Esophagus squamous epithelium (tissue), 5 donors: Measurements from ENCODE around the gene PXN. TPM values are rescaled to one million over a fixed set of nuclear protein-coding genes. Genes with fewer than 3 reads are reported as not detected.
"Not testable (repeated sequence)": the region's sequence is repeated elsewhere in the genome, so short reads cannot be mapped to it uniquely, and the experiment has no call there.

Source experiments
- DNase-seq: peaks from one replicate; lab custom pipeline; 2025; lab: John Stamatoyannopoulos, UW
- H3K27ac ChIP-seq, 4 donors: fragments of 200-600 bp; sonication (generic); one replicate each; pipeline ENCODE4 v1.5.1; 2016 to 2019; ENCODE audit warnings: mild to moderate bottlenecking in 1 of 4
- H3K27me3 ChIP-seq, 4 donors: fragments of 200-600 bp; sonication (generic); 1 replicate in 3 of 4; 2 replicates in 1 of 4; pipeline versions ENCODE4 v1.5.1 to v1.6.0; 2017 to 2021; ENCODE audit warnings: antibody characterized with exemption in 1 of 4
- H3K36me3 ChIP-seq, 3 donors: fragments of 200-600 bp; sonication (generic); one replicate each; pipeline ENCODE4 v1.5.1; 2016 to 2019
- H3K4me1 ChIP-seq, 3 donors: fragments of 200-600 bp; sonication (generic); one replicate each; pipeline ENCODE4 v1.5.1; 2017 to 2019
- H3K4me3 ChIP-seq, 4 donors: fragments of 200-600 bp; sonication (generic); 1 replicate in 3 of 4; 2 replicates in 1 of 4; pipeline ENCODE4 v1.5.1; 2016 to 2019; ENCODE audit warnings: mild to moderate bottlenecking in 2 of 4, moderate library complexity in 1 of 4
- H3K9me3 ChIP-seq, 3 donors: fragments of 200-600 bp; sonication (generic); one replicate each; pipeline ENCODE4 v1.5.1; 2016 to 2019
- CTCF ChIP-seq, 6 experiments: fragments of 450-650 bp in 4 of 6; fragments of 200-600 bp in 2 of 6; sonication (generic) in 2 of 6; IDR thresholded peaks; one replicate each; pipeline ENCODE4 v1.5.1; 2016 to 2019; ENCODE audit warnings: antibody characterized with exemption in 6 of 6, mild to moderate bottlenecking in 4 of 6, moderate library complexity in 4 of 6
- POLR2A ChIP-seq, 4 donors: fragments of 450-650 bp; IDR thresholded peaks; one replicate each; pipeline ENCODE4 v1.6.1; 2017; ENCODE audit warnings: antibody characterized with exemption in 4 of 4, mild to moderate bottlenecking in 4 of 4, moderate library complexity in 3 of 4
- WGBS, 2 donors: methylation state at CpG; one replicate each; pipeline ENCODE4 v1.1.5; 2018; 5-methylcytosine and 5-hydroxymethylcytosine counted together
- intact Hi-C: fragments of 100-400 bp; cut with DNase I; formaldehyde crosslinking; loops from one replicate; pipeline ENCODE4 v1.15.0; 2022
- total RNA-seq, 4 donors: library from RNA; depleted of rRNA; stranded (reverse); fragments of >200 nt; gene quantifications; one replicate each; pipeline ENCODE4 v1.1.0, GENCODE V29; 2016
- donor health status: DM: yes; HTN: yes; CAD: no.

PXN gene
- total RNA-seq, 4 donors from 2014 or later: 18.2 to 44.4 (median 21.4) TPM

GRCh38 chr12:120249875-120250795, 15.4 kb downstream of the PXN start:
- intact Hi-C loops: no loop called here
- H3K4me1 ChIP-seq: peaks cover 6 to 98% (median 65%) of the 10 kb centered on the region in 3 donors
- TF ChIP-seq POLR2A (IDR thresholded peaks at IDR 0.05) (no peak), CTCF (IDR thresholded peaks at IDR 0.05) (no peak)
- H3K27ac ChIP-seq: peak overlapping the region; percentile 15 to 87 (median 66)
- no peaks in the 10 kb centered on the region for H3K27me3 ChIP-seq
- 55 to 68% methylated on average over 4 to 7 of the region's 8 CpGs for WGBS, 2 donors
- peak overlapping the region in 1 of 4 donors; percentile 41 for H3K4me3 ChIP-seq
- no peaks in the 10 kb centered on the region for H3K9me3 ChIP-seq
- H3K36me3 ChIP-seq: no peaks in the 10 kb centered on the region
- DNase-seq: no peak

GRCh38 chr12:120249266-120249874, 16.2 kb downstream of the PXN start:
- no peak for DNase-seq
- Histone ChIP-seq H3K27ac (peak overlapping the region; percentile 15 to 87 (median 66)), H3K9me3 (no peaks in the 10 kb centered on the region), H3K27me3 (no peaks in the 10 kb centered on the region), H3K4me1 (peaks cover 6 to 98% (median 62%) of the 10 kb centered on the region in 3 donors), H3K36me3 (no peaks in the 10 kb centered on the region), H3K4me3 (peak overlapping the region in 1 of 4 donors; percentile 41)
- 67 to 69% methylated on average over 4 of the region's 4 CpGs for WGBS, 2 donors
- intact Hi-C loops: no loop called here
- TF ChIP-seq CTCF (IDR thresholded peaks at IDR 0.05): no peak
- no peak for TF ChIP-seq POLR2A (IDR thresholded peaks at IDR 0.05)

GRCh38 chr12:120247621-120248030, 17.9 kb downstream of the PXN start:
- WGBS, 2 donors: 50 to 59% methylated on average over 6 of the region's 6 CpGs
- Histone ChIP-seq H3K36me3 (no peaks in the 10 kb centered on the region), H3K27me3 (no peaks in the 10 kb centered on the region), H3K9me3 (no peaks in the 10 kb centered on the region), H3K4me1 (peaks cover 6 to 97% (median 61%) of the 10 kb centered on the region in 3 donors), H3K27ac (peak overlapping the region in 3 of 4 donors; percentile 41 to 76 (median 57)), H3K4me3 (peak overlapping the region in 1 of 4 donors; percentile 38)
- intact Hi-C loops: no loop called here
- DNase-seq: no peak
- TF ChIP-seq CTCF (IDR thresholded peaks at IDR 0.05): no peak
- no peak for TF ChIP-seq POLR2A (IDR thresholded peaks at IDR 0.05)

- H3K36me3 ChIP-seq: no peaks in the 10 kb centered on the region
- no peaks in the 10 kb centered on the region for H3K9me3 ChIP-seq
- H3K27ac ChIP-seq: peak overlapping the region in 3 of 4 donors; percentile 41 to 76 (median 57)
- H3K27me3 ChIP-seq: no peaks in the 10 kb centered on the region
- H3K4me1 ChIP-seq: peaks cover 6 to 97% (median 63%) of the 10 kb centered on the region in 3 donors
- DNase-seq: no peak
- H3K4me3 ChIP-seq: no peak overlapping the region
- 48 to 89% methylated on average over 2 to 3 of the region's 3 CpGs for WGBS, 2 donors
- intact Hi-C loops: no loop called here
- no peak for TF ChIP-seq POLR2A (IDR thresholded peaks at IDR 0.05)
- no peak for TF ChIP-seq CTCF (IDR thresholded peaks at IDR 0.05)
These were observed 18.3 kb downstream of the PXN start for GRCh38 chr12:120247183-120247582.

- WGBS, 2 donors: 54% methylated on average over 5 of the region's 5 CpGs
- H3K27me3 ChIP-seq, DNase-seq, H3K9me3 ChIP-seq, H3K4me3 ChIP-seq, intact Hi-C loops, H3K36me3 ChIP-seq: not testable (repeated sequence)
- peak overlapping the region in 1 of 4 donors; percentile 57 for H3K27ac ChIP-seq
- H3K4me1 ChIP-seq: peaks cover 6 to 97% (median 63%) of the 10 kb centered on the region in 3 donors
These were observed 18.8 kb downstream of the PXN start for GRCh38 chr12:120246705-120247104.
